ENCODE data around the gene CHCHD3. TPM values are rescaled to one million over a fixed set of nuclear protein-coding genes. Genes with fewer than 3 reads are reported as not detected.
"Not testable (repeated sequence)": the region's sequence is repeated elsewhere in the genome, so short reads cannot be mapped to it uniquely, and the experiment has no call there.

CHCHD3 gene
- total RNA-seq, 1 donor from 2014 or later, result 38.5 TPM

DNA sequence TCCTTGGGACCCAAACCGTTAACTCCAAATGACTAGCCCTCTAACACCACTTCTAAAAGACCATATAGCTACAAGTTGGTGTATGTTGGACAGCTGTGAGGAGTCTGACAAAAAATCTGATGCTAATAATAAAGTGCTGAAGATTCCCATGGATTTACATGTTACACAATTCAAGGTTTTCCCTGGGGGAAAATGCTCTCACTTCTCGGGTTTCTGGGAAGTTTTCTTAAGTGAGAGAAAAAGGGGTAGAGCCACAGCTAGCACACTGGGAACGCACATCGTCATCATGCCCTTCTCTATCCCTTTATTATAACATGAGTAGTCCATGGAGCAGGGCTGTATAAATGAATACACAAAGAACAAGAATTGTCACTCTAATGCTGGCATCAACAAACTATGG is 162.1 kb downstream of the CHCHD3 start:
- DNase-seq (no peak), ATAC-seq (no peak)
- Histone ChIP-seq H3K4me1 (no peaks in the 10 kb centered on the region), H3K9me3 (no peaks in the 10 kb centered on the region), H3K27me3 (ENCODE audit: low read depth) (no peaks in the 10 kb centered on the region), H3K27ac (no peak overlapping the region), H3K4me3 (no peak overlapping the region), H3K36me3 (no peaks in the 10 kb centered on the region)
- intact Hi-C loops (cut with DNase I), result no loop called here
- TF ChIP-seq, protein P1, sequence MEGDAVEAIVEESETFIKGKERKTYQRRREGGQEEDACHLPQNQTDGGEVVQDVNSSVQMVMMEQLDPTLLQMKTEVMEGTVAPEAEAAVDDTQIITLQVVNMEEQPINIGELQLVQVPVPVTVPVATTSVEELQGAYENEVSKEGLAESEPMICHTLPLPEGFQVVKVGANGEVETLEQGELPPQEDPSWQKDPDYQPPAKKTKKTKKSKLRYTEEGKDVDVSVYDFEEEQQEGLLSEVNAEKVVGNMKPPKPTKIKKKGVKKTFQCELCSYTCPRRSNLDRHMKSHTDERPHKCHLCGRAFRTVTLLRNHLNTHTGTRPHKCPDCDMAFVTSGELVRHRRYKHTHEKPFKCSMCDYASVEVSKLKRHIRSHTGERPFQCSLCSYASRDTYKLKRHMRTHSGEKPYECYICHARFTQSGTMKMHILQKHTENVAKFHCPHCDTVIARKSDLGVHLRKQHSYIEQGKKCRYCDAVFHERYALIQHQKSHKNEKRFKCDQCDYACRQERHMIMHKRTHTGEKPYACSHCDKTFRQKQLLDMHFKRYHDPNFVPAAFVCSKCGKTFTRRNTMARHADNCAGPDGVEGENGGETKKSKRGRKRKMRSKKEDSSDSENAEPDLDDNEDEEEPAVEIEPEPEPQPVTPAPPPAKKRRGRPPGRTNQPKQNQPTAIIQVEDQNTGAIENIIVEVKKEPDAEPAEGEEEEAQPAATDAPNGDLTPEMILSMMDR (IDR thresholded peaks at IDR 0.05), result no peak

DNA sequence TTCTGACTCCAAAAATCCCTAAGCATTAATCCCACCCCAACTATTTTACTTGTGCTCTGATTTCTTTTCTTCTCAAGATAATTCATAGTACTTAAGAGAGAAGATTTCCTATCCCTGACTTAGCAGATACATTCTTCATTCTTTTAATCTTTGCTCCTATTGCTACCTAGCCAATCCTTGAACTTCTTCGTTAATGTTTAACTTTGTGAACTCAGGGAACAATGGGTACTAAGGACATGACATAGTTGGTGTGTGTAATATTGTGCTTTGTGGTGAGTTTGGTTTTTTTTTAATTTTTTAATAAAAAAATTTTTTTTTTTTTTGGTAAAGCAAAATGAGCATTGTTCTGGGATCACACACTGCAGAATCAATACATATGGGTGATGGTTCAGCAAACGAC is 166.2 kb downstream of the CHCHD3 start:
- Histone ChIP-seq H3K9me3 (no peaks in the 10 kb centered on the region), H3K4me3 (no peak overlapping the region), H3K4me1 (no peaks in the 10 kb centered on the region), H3K27me3 (ENCODE audit: low read depth) (no peaks in the 10 kb centered on the region), H3K27ac (no peak overlapping the region), H3K36me3 (no peaks in the 10 kb centered on the region)
- TF ChIP-seq, protein P1 (IDR thresholded peaks at IDR 0.05), result no peak
- ATAC-seq (no peak), DNase-seq (no peak)
- intact Hi-C loops (cut with DNase I), result no loop called here

DNA sequence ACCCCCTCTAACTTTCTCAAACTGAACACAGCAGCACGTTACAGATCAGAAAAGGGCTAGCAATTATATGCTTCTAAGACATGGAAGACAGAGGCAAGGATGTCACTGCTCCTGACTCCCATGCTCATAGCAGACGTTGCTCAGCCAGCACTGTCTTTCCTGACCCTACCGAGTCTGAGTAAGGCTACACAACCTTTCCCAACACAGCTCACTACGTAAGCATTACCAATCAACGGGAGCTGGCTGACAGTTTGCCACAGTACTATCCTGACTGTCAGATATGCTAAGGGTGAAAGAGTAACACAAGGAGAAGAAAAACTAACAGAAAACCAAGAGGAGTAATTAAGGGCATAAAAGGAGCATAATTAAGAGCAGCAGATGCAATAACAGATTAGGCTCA is 171.2 kb downstream of the CHCHD3 start:
- no peaks in the 10 kb centered on the region for H3K9me3 ChIP-seq
- TF ChIP-seq, protein P1 (IDR thresholded peaks at IDR 0.05), result no peak
- no peaks in the 10 kb centered on the region for H3K36me3 ChIP-seq
- intact Hi-C loops (cut with DNase I), result no loop called here
- no peaks in the 10 kb centered on the region for H3K27me3 ChIP-seq (ENCODE audit: low read depth)
- DNase-seq, result no peak
- no peak overlapping the region for H3K27ac ChIP-seq
- no peak overlapping the region for H3K4me3 ChIP-seq
- no peaks in the 10 kb centered on the region for H3K4me1 ChIP-seq
- ATAC-seq, result no peak

DNA sequence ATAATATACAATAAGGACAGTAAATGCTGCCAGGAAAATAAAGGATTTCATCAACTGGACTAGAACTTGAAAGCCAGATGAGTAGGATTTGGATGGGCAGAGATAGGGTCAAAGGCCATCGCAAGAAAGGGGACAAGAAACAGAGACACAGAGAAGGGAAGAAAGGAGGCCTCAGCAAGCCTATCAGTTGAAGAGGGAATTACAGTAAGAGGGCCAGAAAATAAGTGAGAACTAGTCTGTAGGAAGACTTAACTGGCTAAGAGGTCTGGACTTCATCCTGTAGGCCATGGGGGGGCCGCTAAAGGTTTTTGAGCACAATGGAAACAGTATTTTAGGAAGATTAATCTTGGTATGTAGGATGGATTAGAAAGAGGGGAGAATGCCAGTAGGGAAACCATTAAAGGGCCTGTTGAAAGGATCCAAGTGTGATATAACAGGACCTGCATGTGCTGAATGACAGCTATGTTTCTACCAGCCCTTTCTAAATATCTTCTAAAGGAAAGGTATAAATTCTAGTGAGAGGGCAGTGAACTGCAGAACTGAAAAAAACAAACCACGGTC is 174.4 kb downstream of the CHCHD3 start:
- no peak for DNase-seq
- Histone ChIP-seq H3K4me1 (no peaks in the 10 kb centered on the region), H3K9me3 (no peaks in the 10 kb centered on the region), H3K4me3 (no peak overlapping the region), H3K27ac (no peak overlapping the region), H3K36me3 (no peaks in the 10 kb centered on the region), H3K27me3 (ENCODE audit: low read depth) (no peaks in the 10 kb centered on the region)
- intact Hi-C loops (cut with DNase I), result no loop called here
- TF ChIP-seq, protein P1 (IDR thresholded peaks at IDR 0.05), result no peak
- ATAC-seq, result no peak

DNA sequence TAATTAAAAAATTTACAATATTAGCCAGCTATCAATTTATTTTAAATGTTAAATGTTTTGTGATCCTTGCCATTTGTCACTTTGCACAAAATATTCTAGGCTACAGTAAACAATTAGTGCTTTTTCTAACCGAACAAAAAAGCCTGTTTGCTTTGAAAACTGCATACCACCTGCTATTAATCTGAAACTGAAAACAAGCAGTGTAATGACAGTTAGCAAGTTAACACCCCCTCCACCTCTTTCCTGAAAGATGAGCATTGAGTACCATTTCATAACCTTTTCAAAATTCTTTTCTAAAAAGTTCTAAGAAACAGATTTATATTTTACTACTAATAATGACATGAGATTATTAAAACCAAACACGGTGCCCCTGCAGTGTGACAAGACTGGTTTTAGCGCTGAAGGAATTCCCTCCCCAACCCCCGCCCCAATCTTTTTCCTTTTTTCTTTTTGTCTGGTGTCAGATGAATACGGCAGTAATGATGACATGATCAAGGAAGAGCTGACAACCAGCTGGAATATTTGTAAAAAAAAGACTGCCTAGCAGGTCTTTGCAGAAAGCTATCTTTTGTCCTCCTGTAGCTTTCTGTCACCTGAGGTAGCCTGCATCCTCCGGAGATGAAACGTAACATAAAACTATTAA is 175.6 kb downstream of the CHCHD3 start:
- intact Hi-C loops (cut with DNase I), result no loop called here
- Histone ChIP-seq H3K9me3 (no peaks in the 10 kb centered on the region), H3K36me3 (no peaks in the 10 kb centered on the region), H3K4me3 (no peak overlapping the region), H3K4me1 (no peaks in the 10 kb centered on the region), H3K27ac (no peak overlapping the region), H3K27me3 (ENCODE audit: low read depth) (no peaks in the 10 kb centered on the region)
- no peak for DNase-seq
- TF ChIP-seq, protein P1 (IDR thresholded peaks at IDR 0.05), result no peak
- ATAC-seq, result no peak

DNA sequence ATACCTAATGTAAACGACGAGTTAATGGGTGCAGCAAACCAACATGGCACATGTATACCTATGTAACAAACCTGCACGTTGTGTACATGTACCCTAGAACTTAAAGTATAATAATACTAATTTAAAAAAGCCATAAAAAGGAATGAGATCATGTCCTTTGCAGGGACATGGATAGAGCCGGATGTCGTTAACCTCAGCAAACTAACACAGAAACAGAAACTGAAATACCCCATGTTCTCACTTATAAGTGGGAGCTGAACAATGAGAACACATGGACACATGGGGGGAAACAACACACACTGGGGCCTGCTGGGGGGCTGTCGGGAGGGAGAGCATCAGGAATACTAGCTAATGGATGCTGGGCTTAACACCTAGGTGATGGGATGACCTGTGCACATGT is 176.8 kb downstream of the CHCHD3 start:
- intact Hi-C loops (cut with DNase I); H3K9me3 ChIP-seq; H3K27me3 ChIP-seq (ENCODE audit: low read depth); H3K4me1 ChIP-seq; DNase-seq; ATAC-seq; H3K36me3 ChIP-seq; H3K27ac ChIP-seq; H3K4me3 ChIP-seq: not testable (repeated sequence)

Measured in lower lobe of right lung (tissue), 2 donors.